NCI-H2107 treated with DMSO at 0.1 percent for 48 hours (cell line): ENCODE measurements around the gene CASK.
A peak's percentile ranks its signal among the peaks of the same experiment; 100 is the strongest.

ENCODE experiments used
- DNase-seq: peaks from one replicate; lab custom pipeline; 2025; ENCODE audit not compliant: unreplicated experiment; lab: John Stamatoyannopoulos, UW

Gene CASK, protein sequence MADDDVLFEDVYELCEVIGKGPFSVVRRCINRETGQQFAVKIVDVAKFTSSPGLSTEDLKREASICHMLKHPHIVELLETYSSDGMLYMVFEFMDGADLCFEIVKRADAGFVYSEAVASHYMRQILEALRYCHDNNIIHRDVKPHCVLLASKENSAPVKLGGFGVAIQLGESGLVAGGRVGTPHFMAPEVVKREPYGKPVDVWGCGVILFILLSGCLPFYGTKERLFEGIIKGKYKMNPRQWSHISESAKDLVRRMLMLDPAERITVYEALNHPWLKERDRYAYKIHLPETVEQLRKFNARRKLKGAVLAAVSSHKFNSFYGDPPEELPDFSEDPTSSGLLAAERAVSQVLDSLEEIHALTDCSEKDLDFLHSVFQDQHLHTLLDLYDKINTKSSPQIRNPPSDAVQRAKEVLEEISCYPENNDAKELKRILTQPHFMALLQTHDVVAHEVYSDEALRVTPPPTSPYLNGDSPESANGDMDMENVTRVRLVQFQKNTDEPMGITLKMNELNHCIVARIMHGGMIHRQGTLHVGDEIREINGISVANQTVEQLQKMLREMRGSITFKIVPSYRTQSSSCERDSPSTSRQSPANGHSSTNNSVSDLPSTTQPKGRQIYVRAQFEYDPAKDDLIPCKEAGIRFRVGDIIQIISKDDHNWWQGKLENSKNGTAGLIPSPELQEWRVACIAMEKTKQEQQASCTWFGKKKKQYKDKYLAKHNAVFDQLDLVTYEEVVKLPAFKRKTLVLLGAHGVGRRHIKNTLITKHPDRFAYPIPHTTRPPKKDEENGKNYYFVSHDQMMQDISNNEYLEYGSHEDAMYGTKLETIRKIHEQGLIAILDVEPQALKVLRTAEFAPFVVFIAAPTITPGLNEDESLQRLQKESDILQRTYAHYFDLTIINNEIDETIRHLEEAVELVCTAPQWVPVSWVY

GRCh38 chrX:41923211-41923977 is at the start of gene CASK:
Gene CASK (minus strand): TSS chrX:41923554. CDS start chrX:41922988, 566 bp downstream.
- DNase-seq, result peak; percentile 78

DNA sequence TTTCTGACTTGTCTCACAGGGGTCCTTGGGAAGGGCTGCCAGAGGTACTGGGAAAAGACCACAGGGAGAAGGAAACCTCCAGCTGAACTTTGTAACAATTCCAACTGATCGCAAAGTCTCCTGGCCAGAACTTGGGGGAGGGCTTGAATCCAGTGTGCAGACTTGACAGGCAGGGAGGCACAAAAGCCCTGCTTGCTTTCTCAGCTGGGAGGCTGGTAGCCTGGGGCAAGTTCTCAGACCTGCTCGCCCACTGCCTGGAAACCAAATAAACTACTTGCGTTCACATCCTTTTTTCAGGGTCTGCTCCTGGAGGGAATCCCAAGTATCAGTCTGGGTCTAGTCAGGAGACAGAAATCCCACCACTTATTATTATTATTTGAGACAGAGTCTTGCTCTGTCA is 48.0 kb upstream of the CASK start:
- DNase-seq, result no peak

GRCh38 chrX:41970419-41970818 is 47.1 kb upstream of the CASK start:
- DNase-seq, result no peak

GRCh38 chrX:41963348-41963747 is 40.0 kb upstream of the CASK start:
- no peak for DNase-seq

DNA sequence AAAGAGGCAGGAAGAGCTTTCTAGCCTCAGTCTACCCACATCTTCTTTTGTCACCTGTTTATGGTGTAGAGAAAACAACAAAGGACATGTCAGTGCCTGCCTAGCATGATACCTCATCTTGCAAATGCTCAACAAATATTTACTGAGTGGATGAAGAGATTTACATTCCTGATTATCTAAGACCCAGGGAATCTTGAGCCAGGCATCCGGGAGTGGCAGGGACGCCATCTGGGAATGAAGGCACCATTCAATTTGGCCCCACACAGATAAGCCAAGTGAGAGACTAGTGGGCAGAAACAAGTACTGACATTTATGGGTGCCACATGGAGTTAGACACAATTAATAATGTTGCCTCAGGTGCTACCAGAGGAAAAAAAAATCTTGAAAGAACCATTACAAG is 36.8 kb upstream of the CASK start:
- DNase-seq, result no peak

- no peak for DNase-seq
Measured at GRCh38 chrX:41958861-41959260, 35.5 kb upstream of the CASK start.

DNA sequence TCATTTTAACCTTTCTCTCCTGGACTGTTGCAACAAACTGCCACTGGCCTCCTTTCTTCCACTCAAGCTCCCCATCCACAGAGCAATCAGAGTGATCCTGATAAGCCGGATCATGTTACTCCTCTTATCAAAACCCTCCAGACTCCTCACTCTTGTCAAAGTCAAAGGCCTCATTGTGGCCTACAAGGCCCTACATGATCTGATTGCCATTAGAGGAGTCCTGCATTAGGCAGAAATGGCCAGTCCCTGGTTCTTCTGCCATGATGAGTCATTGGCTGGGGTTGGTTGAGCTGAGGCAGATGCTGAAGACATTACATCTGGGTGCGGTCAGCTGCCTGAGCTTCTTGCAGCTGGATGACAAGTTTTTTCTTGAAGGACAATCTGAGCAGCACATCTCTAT is 32.7 kb upstream of the CASK start:
- no peak for DNase-seq

- no peak for DNase-seq
Measured at GRCh38 chrX:41952102-41952501, 28.7 kb upstream of the CASK start.

DNA sequence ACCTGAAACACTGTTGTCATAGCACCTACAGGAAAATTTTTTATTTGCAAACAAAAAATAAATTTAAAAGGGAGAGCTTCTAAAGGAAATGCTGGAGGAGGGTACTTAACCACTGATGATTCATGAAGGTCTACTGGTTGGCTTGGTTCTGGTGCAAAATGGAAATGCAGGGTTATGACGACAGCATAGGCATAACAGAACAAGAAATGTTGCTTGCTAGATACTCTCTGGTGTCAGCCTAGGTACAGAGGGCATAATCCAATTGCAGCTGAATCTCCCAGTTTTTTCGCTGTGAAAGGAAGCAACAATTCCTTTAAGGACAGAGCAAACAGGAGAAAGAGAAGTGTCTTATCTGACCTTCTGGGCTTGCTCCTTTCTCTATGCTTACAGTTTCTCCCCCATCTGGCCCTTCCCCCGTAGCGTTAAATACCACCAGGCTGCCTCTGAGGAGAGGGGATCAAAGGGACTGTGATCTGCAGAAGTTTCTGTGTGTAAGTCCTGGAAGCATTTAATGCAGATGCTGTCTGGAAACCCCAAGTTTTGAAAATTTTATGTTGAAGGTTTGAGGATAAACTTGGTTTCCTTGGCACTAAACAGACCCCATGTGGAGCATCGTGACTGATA is 23.7 kb upstream of the CASK start:
- DNase-seq, result no peak

DNA sequence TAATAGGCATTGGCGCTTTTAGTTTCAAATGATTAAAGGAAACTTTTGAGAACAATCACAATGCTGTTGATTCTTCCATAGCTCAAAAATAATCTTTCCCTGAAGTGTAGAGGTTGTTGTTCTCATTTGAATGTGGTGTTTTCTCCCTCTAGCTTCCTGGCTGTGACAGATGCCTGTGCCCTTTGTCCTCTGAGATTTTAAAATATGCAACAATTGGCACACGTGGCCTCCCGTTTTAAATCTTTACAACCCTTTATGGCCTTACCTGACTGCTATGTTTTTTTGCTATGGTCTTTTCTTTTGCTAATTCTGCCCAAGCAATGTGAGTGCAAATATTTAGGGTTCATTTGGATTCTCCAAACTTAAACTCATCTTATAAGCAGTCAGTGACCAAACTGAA is 22.9 kb upstream of the CASK start:
- no peak for DNase-seq

GRCh38 chrX:41935832-41936231 is 12.5 kb upstream of the CASK start:
- DNase-seq, result no peak

DNA sequence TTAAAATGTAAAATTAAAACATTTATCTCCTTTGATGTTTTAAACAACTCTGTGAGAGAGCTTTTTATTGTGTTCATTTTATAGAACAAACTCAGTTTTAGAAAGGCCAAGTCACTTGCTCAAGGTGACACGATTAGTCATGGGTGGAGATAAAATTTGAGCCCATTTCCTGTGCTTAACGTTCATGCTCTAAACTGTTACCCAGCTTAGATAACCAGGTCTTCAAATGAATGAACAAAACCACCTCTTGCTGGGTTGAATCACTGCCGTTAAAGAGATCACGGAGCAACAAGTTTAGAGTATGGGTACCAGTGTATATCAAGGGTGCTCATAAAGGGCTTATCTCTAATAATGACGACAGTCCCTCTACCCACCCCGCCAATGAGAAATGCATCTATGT is 10.2 kb upstream of the CASK start:
- no peak for DNase-seq

DNA sequence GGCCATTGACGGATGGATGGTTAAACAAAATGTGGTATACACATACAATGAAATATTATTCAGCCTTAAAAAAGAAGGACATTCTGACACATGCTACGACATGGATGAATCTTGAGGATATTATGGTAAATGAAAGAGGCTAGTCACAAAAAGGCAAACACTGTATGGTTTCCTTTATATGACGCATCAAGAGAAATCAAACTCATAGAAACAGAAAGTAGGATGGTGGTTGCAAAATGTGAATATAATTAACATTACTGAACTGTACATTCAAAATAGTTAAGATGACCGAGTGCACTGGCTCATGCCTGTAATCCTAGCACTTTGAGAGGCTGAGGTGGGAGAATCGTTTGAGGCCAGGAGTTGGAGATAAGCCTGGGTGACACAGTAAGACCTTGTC is 9.5 kb upstream of the CASK start:
- DNase-seq, result no peak

DNA sequence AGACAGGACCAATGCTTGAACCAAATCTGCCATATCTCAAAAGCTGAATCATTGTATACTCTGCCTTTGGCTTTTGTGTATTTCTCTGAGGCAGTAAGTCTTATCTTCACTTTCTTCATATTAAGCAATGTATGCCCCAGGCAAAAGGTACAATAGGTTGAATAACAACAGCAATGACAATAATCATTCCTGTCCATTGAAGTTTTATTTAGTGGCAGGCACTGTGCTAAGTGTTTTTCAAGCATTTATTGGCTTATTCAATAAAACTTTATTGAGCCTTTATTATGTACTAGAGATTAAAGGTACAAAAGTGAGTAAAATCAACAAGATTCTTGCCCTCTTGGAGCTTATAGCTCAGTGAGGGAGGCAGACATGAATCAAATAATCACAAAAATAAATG is 8.2 kb upstream of the CASK start:
- no peak for DNase-seq

- DNase-seq, result peak; percentile 75
Measured at GRCh38 chrX:41923978-41924683, 777 bp upstream of the CASK start.

- DNase-seq, result peak; percentile 41
Measured at GRCh38 chrX:41922431-41923151, 763 bp downstream of the CASK start.

GRCh38 chrX:41921492-41922430 is 1.6 kb downstream of the CASK start:
- DNase-seq, result peak; percentile 30

- no peak for DNase-seq
Measured at GRCh38 chrX:41919870-41920269, 3.5 kb downstream of the CASK start.

DNA sequence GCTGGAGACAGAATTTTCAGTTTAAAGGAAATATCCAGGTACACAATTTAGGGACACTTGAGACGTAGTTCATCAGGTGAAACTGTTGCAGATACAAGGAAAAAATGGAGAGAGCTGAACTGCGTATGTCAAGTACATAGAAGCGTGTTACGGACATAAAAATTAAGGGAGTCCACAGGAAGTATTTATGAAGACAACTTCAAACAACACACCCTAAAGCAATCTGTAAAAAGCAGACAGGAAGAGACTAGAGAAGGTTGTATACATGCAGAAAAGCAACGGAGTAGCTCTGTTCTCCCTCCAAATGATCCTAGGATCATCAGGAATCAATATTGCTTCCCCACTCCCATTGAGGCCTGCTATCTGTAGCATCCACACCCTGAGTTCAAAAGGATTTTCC is 5.8 kb downstream of the CASK start:
- no peak for DNase-seq
